GM10847 (cell line): ENCODE results near the gene MSL1.

ENCODE experiments used
- POLR2A ChIP-seq: IDR thresholded peaks from 2 replicates; pipeline ENCODE4 v1.6.1; 2011; ENCODE audit not compliant: insufficient read length; ENCODE audit errors: extremely low read depth

MSL1 gene

DNA sequence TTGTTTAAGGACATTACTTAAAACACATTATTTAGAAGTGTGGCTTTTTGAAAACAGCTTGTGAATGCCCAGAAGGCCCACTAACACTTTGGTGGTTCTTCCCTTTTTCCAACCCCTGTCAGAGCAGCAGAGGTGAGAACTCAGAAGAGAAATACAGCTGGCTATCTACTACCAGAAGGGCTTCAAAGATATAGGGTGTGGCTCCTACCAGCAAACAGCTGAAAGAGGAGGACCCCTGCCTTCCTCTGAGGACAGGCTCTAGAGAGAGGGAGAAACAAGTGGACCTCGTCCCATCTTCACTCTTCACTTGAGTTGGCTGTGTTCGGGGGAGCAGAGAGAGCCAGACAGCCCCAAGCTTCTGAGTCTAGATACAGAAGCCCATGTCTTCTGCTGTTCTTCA is 48.6 kb downstream of the MSL1 start:
- no peak for TF ChIP-seq POLR2A

- TF ChIP-seq POLR2A = no peak
These were observed 50.0 kb downstream of the MSL1 start for GRCh38 chr17:40171750-40172149.

DNA sequence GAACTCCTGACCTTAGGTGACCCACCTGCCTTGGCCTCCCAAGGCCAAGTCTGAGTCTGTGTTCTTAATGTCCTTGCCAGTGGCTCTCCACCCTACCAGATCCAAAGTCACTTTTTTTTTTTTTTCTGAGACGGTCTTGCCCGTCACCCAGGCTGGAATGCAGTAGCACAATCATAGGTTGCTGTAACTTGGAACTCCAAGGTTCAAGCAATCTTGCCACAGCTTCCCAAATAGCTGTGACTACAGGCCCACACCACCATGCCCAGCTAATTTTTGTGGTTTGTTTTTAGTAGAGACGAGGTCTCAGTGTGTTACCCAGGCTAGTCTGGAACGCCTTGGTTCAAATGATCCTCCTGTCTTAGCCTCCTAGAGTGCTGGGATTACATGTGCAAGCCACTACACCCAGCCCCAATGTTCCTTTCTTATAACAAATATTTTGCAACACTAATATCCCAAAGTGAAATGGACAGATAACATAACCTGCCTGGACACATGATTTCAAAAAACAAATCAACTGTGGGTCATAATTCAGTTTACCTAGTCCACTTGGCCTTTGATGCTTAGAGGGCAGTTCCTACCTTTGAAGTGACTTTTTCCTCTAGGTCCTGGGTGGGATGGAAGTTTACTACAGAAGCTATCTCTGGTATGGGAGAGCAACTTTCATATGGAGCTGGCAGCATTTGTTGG is 51.5 kb downstream of the MSL1 start:
- TF ChIP-seq POLR2A = no peak

- no peak for TF ChIP-seq POLR2A
These were observed 52.0 kb downstream of the MSL1 start for GRCh38 chr17:40173778-40174135.

GRCh38 chr17:40174514-40174913 is 52.7 kb downstream of the MSL1 start:
- TF ChIP-seq POLR2A = no peak

DNA sequence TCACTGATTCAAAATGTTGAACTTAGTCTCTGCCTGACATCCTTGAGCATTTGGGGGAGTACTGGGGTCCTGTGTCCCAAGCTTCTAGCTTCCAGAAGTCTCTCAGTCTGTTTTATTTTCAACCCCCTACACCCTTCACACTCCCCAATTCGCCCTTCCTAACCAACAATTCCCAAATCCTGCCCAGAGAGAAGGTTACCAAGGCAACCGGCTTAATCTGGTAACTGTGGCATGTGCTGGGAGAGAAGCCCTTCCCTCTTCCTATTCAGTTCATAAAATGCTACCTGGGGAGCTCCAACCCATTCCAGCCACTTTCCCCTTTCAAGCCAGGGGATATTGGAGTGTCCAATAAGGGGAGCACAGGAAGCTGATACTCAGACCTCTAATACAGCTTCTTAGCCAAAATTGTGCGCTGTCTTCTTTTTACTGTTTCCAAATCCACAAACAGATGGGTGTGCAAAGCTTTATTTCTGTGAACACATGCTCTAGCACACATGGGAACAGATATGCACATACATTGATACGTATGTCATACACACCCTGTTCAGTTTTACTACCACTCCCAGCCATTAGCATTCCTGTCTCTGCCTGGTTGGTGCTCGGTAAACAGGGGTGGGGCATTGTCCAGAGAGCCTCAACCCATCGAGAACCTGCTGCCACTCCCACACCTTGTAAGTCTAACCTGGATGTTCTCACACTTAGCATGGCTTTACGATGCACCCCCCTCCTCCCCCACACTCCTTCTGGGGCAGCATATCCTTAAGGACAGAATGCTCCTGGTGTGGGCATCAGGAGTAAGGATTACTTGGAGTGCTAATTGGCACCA is 54.4 kb downstream of the MSL1 start:
- no peak for TF ChIP-seq POLR2A

DNA sequence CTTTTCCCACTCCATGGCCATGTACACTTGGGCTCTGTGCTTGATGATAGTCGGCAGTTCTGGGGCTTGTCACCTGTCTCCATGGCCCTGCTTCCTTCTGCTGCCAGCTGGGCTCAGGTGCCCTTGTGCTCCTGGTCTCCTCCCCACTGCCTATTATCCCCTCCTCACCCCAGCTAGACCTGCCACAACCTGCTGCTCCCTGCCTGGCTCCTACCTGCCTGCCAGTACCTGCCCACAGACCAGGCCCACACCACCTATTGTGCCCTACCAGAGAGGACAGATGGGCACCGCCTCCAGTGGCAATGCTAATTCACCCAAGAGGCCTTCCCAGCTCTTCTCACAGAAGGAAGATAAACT is 55.0 kb downstream of the MSL1 start:
- TF ChIP-seq POLR2A = no peak

- TF ChIP-seq POLR2A = no peak
These were observed 55.6 kb downstream of the MSL1 start, which contains the start of gene RAPGEFL1 for GRCh38 chr17:40177275-40177874. RAPGEFL1 (plus strand) TSS chr17:40177470; CDS start chr17:40177862, 392 bp downstream.

- TF ChIP-seq POLR2A = no peak
These were observed 56.3 kb downstream of the MSL1 start for GRCh38 chr17:40178021-40178601.

- no peak for TF ChIP-seq POLR2A
These were observed 56.9 kb downstream of the MSL1 start for GRCh38 chr17:40178660-40179059.

GRCh38 chr17:40179923-40180659 is 58.3 kb downstream of the MSL1 start:
- no peak for TF ChIP-seq POLR2A

GRCh38 chr17:40180694-40181093 is 58.9 kb downstream of the MSL1 start:
- TF ChIP-seq POLR2A = no peak

DNA sequence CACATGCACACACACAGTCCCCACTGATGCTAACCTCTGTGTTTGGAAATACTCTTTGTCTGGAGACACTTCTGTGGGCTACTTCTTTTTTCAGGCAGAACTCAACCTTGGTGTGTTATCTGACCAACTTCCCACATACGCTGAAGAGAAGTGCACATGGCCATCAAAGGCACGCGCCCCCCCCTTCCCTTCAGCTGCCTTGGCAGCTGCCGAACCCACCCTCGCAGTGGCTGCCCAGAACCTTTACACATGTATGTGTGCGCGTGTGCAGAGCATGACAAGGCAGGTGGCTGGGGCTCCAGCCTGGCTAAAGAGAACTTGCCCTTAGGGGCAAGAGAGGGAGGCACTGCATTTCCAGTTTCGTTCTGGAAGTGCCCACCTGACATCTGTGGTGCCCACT is 59.4 kb downstream of the MSL1 start:
- TF ChIP-seq POLR2A = no peak

DNA sequence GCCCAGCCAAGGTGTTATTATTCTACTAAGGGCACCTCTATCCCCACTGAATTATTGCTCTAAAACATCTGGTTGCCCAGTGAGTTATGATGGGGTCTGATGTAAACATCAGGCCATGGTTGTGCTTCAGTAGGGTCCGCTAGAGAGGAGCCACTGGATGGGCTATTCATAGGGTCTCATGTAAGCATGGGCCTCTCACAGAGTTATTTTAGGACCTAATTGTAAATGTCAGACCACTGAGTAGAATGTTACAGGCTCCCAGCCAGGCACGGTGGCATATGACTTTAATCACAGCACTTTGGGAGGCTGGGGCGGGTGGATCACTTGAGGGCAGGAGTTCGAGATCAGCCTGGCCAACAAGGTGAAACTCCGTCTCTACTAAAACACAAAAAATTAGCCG is 60.8 kb downstream of the MSL1 start:
- no peak for TF ChIP-seq POLR2A
